ENCODE measurements around the gene TPGS1. TPM values are rescaled to one million over a fixed set of nuclear protein-coding genes. Genes with fewer than 3 reads are reported as not detected.

The TPGS1 gene
- total and polyA plus RNA-seq, 2 of the 8 experiments (the other 6 are each of a cell fraction or from before 2014, with no cell fraction given) = 9.1 to 10.6 TPM

DNA sequence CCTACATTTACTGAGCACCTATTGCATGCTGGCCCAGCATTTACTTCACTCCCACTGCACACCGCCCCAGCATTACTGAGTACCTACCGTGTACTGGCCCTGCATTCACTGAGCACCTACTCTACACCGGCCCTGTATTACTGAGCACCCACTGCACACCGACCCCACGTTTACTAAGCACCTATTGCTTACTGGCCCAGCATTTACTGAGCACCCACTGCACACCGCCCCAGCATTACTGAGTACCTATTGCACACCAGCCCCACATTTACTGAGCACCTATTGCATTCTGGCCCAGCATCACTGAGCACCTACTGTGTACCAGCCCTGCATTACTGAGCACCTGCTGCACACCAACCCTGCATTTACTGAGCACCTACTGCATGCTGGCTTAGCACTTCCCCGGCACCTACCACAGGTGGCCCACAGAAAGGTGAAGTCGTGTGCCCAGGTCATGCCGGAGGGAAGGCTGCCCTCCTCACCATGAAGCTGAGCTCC lies 6.9 kb downstream of the TPGS1 start (continued):
- TF ChIP-seq BRCA1 (IDR thresholded peaks at IDR 0.05; ENCODE audit: low read depth, low read length) = no peak
- no peak for TF ChIP-seq POLR2A (IDR thresholded peaks at IDR 0.05; ENCODE audit: control extremely low read depth in 1 of 2, low read depth in 2 of 2, low read length in 2 of 2)
- TF ChIP-seq CHD2 (IDR thresholded peaks at IDR 0.05; ENCODE audit: low read length) = no peak
- TF ChIP-seq SRF (IDR thresholded peaks at IDR 0.05; ENCODE audit: low read depth, low read length) = no peak
- no peak for TF ChIP-seq NANOG (IDR thresholded peaks at IDR 0.05; ENCODE audit: insufficient read depth, low read depth, low read length, poor library complexity, severe bottlenecking)
- no peak for TF ChIP-seq TAF7 (optimal IDR thresholded peaks at IDR 0.05; ENCODE audit: borderline replicate concordance, low read depth, low read length)
